RKO (cell line): ENCODE data around the gene PPARA.

Experiments used
- DNase-seq: peaks from one replicate; pipeline ENCODE4 v3.0.0-alpha.2; 2016; ENCODE audit warnings: low spot score

Gene PPARA

GRCh38 chr22:46275455-46276122 is 125.3 kb downstream of the PPARA start:
- no peak for DNase-seq

- no peak for DNase-seq
Observed at GRCh38 chr22:46276563-46276962, 126.2 kb downstream of the PPARA start.

- no peak for DNase-seq
Observed at GRCh38 chr22:46278656-46279645, 128.6 kb downstream of the PPARA start.

GRCh38 chr22:46280063-46280817 is 129.9 kb downstream of the PPARA start:
- no peak for DNase-seq

- DNase-seq: no peak
Observed at GRCh38 chr22:46280999-46281623, 130.8 kb downstream of the PPARA start.

- DNase-seq: no peak
Observed at GRCh38 chr22:46281866-46282678, 131.7 kb downstream of the PPARA start.

GRCh38 chr22:46286006-46286405 is 135.7 kb downstream of the PPARA start:
- DNase-seq: no peak

- no peak for DNase-seq
Observed at GRCh38 chr22:46286941-46287872, 136.9 kb downstream of the PPARA start.

GRCh38 chr22:46287873-46288751 is 137.8 kb downstream of the PPARA start:
- DNase-seq: no peak

GRCh38 chr22:46288846-46289243 is 138.5 kb downstream of the PPARA start:
- no peak for DNase-seq

GRCh38 chr22:46289244-46289891 is 139.0 kb downstream of the PPARA start:
- DNase-seq: no peak

GRCh38 chr22:46290121-46290842 is 140.0 kb downstream of the PPARA start:
- no peak for DNase-seq

GRCh38 chr22:46290843-46291785 is 140.8 kb downstream of the PPARA start:
- DNase-seq: no peak

GRCh38 chr22:46292173-46292572 is 141.8 kb downstream of the PPARA start:
- no peak for DNase-seq

GRCh38 chr22:46292732-46293131 is 142.4 kb downstream of the PPARA start:
- DNase-seq: no peak
